ENCODE measurements around the gene KANK4. TPM values are rescaled to one million over a fixed set of nuclear protein-coding genes. Genes with fewer than 3 reads are reported as not detected.

KANK4 gene
- total and polyA plus RNA-seq, 12 donors = 0.12 to 1.1 (median 0.26) TPM; not detected in 2

DNA sequence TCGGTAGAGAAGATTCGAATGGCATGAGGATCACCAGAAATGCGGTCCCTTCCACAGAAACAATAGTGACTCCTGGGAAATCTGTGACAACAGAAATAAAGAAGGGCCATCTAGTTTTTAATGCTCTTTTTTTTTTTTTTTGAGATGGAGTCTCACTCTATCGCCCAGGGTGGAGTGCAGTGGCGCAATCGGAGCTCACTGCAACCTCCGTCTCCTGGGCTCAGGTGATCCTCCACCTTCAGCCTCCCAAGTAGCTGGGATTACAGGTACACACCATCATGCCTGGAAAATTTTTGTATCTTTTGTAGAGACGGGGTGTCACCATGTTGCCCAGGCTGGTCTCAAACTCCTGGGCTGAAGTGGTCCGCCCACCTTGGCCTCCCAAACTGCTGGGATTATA, 80.7 kb downstream of the KANK4 start:
- WGBS, 4 donors = 87 to 94% (median 92%) methylated on average over 9 of the region's 9 CpGs
- Histone ChIP-seq H3K27me3 (no peaks in the 10 kb centered on the region), H3K9me3 (replicated peaks in 1 of 3) (no peaks in the 10 kb centered on the region), H3K36me3 (replicated peaks in 1 of 2) (no peaks in the 10 kb centered on the region), H3K4me3 (no peak overlapping the region), H3K4me1 (replicated peaks in 1 of 2) (peaks cover 0 to 6% of the 10 kb centered on the region in 2 donors), H3K27ac (no peak overlapping the region)
- intact Hi-C loops (cut with DNase I) = no loop called here
- TF ChIP-seq POLR2A (IDR thresholded peaks at IDR 0.05) = no peak
- TF ChIP-seq, protein P1, sequence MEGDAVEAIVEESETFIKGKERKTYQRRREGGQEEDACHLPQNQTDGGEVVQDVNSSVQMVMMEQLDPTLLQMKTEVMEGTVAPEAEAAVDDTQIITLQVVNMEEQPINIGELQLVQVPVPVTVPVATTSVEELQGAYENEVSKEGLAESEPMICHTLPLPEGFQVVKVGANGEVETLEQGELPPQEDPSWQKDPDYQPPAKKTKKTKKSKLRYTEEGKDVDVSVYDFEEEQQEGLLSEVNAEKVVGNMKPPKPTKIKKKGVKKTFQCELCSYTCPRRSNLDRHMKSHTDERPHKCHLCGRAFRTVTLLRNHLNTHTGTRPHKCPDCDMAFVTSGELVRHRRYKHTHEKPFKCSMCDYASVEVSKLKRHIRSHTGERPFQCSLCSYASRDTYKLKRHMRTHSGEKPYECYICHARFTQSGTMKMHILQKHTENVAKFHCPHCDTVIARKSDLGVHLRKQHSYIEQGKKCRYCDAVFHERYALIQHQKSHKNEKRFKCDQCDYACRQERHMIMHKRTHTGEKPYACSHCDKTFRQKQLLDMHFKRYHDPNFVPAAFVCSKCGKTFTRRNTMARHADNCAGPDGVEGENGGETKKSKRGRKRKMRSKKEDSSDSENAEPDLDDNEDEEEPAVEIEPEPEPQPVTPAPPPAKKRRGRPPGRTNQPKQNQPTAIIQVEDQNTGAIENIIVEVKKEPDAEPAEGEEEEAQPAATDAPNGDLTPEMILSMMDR (IDR thresholded peaks at IDR 0.05) = no peak
- no peak for DNase-seq

DNA sequence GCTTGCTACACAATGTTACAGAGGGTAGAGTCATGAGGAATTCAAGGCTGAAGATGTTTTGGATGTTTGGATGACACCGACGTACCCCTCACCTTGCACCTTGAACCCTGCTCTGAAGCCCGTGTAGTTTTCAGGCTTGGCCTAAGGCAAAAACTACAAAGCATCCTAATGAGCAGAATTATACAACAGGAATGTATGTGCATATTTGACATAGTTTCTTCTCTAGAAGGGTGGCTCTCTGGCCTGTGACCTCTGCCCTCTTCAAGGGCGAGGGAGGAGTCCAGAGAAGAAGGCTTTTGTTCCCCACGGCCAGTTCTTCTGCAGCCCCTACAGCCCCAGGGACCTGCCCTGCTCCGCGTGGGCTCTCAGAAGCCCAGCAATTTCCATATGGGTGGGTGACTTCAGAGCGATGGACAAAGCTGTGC, 81.3 kb downstream of the KANK4 start:
- Histone ChIP-seq H3K4me1 (replicated peaks in 1 of 2) (peaks cover 0 to 6% of the 10 kb centered on the region in 2 donors), H3K27ac (no peak overlapping the region), H3K9me3 (replicated peaks in 1 of 3) (no peaks in the 10 kb centered on the region), H3K27me3 (no peaks in the 10 kb centered on the region), H3K36me3 (replicated peaks in 1 of 2) (no peaks in the 10 kb centered on the region), H3K4me3 (no peak overlapping the region)
- intact Hi-C loops (cut with DNase I) = no loop called here
- 50 to 67% (median 56%) methylated on average over 7 to 8 of the region's 8 CpGs for WGBS, 4 donors
- no peak for DNase-seq
- no peak for TF ChIP-seq POLR2A (IDR thresholded peaks at IDR 0.05)
- TF ChIP-seq, protein P1 (IDR thresholded peaks at IDR 0.05) = no peak

DNA sequence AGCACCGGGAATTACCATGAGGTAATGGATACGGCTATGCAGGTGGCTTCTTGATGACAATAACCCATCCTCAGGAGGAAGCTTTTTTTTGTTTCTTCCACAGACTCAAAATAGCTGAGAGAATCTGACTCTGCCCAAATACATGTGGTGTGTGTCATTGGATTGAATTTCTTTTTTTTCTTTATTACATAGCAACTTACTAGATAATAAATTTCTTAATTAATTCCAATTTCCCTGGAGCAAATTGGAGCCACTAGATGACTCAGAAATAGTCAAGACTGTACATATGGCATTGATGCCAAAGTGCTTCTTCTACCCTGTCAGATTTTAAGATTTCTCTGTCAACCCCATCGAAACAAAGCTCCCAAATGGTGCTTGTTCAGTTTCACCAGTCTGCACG, 81.9 kb downstream of the KANK4 start:
- Histone ChIP-seq H3K36me3 (replicated peaks in 1 of 2) (no peaks in the 10 kb centered on the region), H3K27me3 (no peaks in the 10 kb centered on the region), H3K27ac (no peak overlapping the region), H3K4me1 (replicated peaks in 1 of 2) (peaks cover 0 to 6% of the 10 kb centered on the region in 2 donors), H3K9me3 (replicated peaks in 1 of 3) (no peaks in the 10 kb centered on the region), H3K4me3 (no peak overlapping the region)
- intact Hi-C loops (cut with DNase I) = no loop called here
- no peak for DNase-seq
- WGBS, 4 donors = 86 to 89% (median 88%) methylated on average over 4 of the region's 4 CpGs
- TF ChIP-seq, protein P1 (IDR thresholded peaks at IDR 0.05) = no peak
- no peak for TF ChIP-seq POLR2A (IDR thresholded peaks at IDR 0.05)

DNA sequence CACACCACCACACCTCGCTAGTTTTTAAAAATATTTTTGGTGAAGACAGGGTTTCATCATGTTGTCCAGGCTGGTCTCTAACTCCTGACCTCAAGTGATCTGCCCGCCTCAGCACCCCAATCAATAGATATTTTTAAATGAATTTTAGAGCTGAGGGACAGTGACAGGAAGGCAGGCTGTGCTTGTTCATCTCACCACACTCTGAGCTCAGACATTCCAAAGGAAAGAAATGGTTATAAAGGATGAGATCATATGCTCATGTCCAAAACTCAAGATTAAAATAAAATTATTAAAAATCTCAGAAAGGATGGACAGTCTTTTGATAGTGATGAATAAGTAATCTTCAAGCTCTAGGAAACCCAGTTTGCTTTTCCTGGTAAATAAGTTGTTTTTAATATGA, 83.7 kb downstream of the KANK4 start:
- Histone ChIP-seq H3K27me3 (no peaks in the 10 kb centered on the region), H3K4me1 (replicated peaks in 1 of 2) (no peaks in the 10 kb centered on the region), H3K9me3 (replicated peaks in 1 of 3) (no peaks in the 10 kb centered on the region), H3K27ac (no peak overlapping the region), H3K36me3 (replicated peaks in 1 of 2) (no peaks in the 10 kb centered on the region), H3K4me3 (no peak overlapping the region)
- intact Hi-C loops (cut with DNase I) = no loop called here
- TF ChIP-seq, protein P1 (IDR thresholded peaks at IDR 0.05) = no peak
- TF ChIP-seq POLR2A (IDR thresholded peaks at IDR 0.05) = no peak
- 79 to 90% (median 87%) methylated on average over 2 of the region's 2 CpGs for WGBS, 4 donors
- no peak for DNase-seq

Measured in adrenal gland (tissue), 12 donors.